ENCODE measurements around the gene SACS. TPM values are rescaled to one million over a fixed set of nuclear protein-coding genes. Genes with fewer than 3 reads are reported as not detected.

SACS gene
- total RNA-seq, 1 experiment from 2014 or later: 53.0 TPM

- H3K23ac ChIP-seq (ENCODE audit: insufficient read length, low read depth, low read length): no peak overlapping the region
- H3K9ac ChIP-seq (ENCODE audit: extremely low read depth, insufficient read length, low read length): no peak overlapping the region
- Mint-ChIP-seq H3K27ac (no peak overlapping the region; a peak in 1 of 7 replicates), H3K9me3 (no peaks in the 10 kb centered on the region), H3K36me3 (ENCODE audit: insufficient read depth in 1 of 3, low read depth in 3 of 3) (peaks cover 6 to 14% (median 8%) of the 10 kb centered on the region in 3 experiments), H3K4me3 (no peak overlapping the region), H3K4me1 (peaks cover 48 to 53% of the 10 kb centered on the region in 2 experiments), H3K27me3 (ENCODE audit: low read depth) (peaks cover 11% of the 10 kb centered on the region; the same call in 1 of the 2 replicates)
- H3K23me2 ChIP-seq (ENCODE audit: insufficient read length, low read depth, low read length, poor library complexity, severe bottlenecking): peaks cover 3% of the 10 kb centered on the region
- H2BK120ac ChIP-seq (ENCODE audit: low read depth, low read length, poor library complexity, severe bottlenecking): no peak overlapping the region
- H2BK15ac ChIP-seq (ENCODE audit: low read depth, low read length): no peak overlapping the region
- H2AFZ ChIP-seq (ENCODE audit: low read length): no peak overlapping the region
- H3K79me1 ChIP-seq (ENCODE audit: insufficient read depth, low read depth, low read length, poor library complexity, severe bottlenecking): no peaks in the 10 kb centered on the region
- no peaks in the 10 kb centered on the region for H3K27me3 ChIP-seq (ENCODE audit: insufficient read depth, low read length)
- no peak overlapping the region for H2BK20ac ChIP-seq (ENCODE audit: low read depth, low read length, poor library complexity, severe bottlenecking)
- H4K8ac ChIP-seq (replicated peaks; ENCODE audit: insufficient read length, low read depth, low read length): no peak overlapping the region
- no peak overlapping the region for H4K5ac ChIP-seq (ENCODE audit: insufficient read length, low read depth, low read length)
- H3T11ph ChIP-seq (ENCODE audit: low read length): no peak overlapping the region
- no CpG with 5 or more reads among the region's 5 CpGs for WGBS (ENCODE audit: extremely low coverage, insufficient read length, low lambda C conversion rate)
- no peak overlapping the region for H3K14ac ChIP-seq (ENCODE audit: insufficient read depth, low read length)
- no peak overlapping the region for H3K18ac ChIP-seq (ENCODE audit: insufficient read length, low read depth, low read length)
- no peak overlapping the region for H3K4ac ChIP-seq (ENCODE audit: low read depth, low read length)
- no peaks in the 10 kb centered on the region for H3K79me2 ChIP-seq (ENCODE audit: insufficient read depth, low read length)
- no peak overlapping the region for H2AK5ac ChIP-seq (ENCODE audit: insufficient read length, low read length)
- H3K9me3 ChIP-seq (ENCODE audit: control insufficient read depth, low read depth, low read length): no peaks in the 10 kb centered on the region
- H3K56ac ChIP-seq (ENCODE audit: insufficient read length, low read depth, low read length): no peak overlapping the region
- H3K27ac ChIP-seq (ENCODE audit: insufficient read length, low read depth, low read length): no peak overlapping the region
- TF ChIP-seq CTCF (conservative IDR thresholded peaks at IDR 0.05): no peak
- no peak overlapping the region for H2BK5ac ChIP-seq (ENCODE audit: insufficient read length, low read length)
- no peak overlapping the region for H4K91ac ChIP-seq (ENCODE audit: insufficient read length, low read depth, low read length)
- peaks cover 5% of the 10 kb centered on the region; the same call in 1 of the 2 replicates for H3K4me1 ChIP-seq (ENCODE audit: insufficient read depth, low read length)
- H2BK12ac ChIP-seq (ENCODE audit: insufficient read length, low read depth, low read length): no peak overlapping the region
- no peaks in the 10 kb centered on the region for H4K20me1 ChIP-seq (ENCODE audit: control insufficient read depth, insufficient read depth, insufficient read length)
- DNase-seq: no peak
- H3K4me2 ChIP-seq (ENCODE audit: insufficient read depth, insufficient read length, low read length): no peak overlapping the region
These were observed 2.8 kb downstream of the SACS start for GRCh38 chr13:23430664-23431063.
